HG02623 (cell line): Measurements from ENCODE around the gene CD7.
"Not testable (repeated sequence)": the region's sequence is repeated elsewhere in the genome, so short reads cannot be mapped to it uniquely, and the experiment has no call there.

Source experiments
- ATAC-seq: cut with Tn5 transposase; IDR thresholded peaks from one replicate; pipeline ENCODE4 v1.9.1; 2021; ENCODE audit warnings: moderate library complexity; ENCODE audit not compliant: unreplicated experiment

The CD7 gene

DNA sequence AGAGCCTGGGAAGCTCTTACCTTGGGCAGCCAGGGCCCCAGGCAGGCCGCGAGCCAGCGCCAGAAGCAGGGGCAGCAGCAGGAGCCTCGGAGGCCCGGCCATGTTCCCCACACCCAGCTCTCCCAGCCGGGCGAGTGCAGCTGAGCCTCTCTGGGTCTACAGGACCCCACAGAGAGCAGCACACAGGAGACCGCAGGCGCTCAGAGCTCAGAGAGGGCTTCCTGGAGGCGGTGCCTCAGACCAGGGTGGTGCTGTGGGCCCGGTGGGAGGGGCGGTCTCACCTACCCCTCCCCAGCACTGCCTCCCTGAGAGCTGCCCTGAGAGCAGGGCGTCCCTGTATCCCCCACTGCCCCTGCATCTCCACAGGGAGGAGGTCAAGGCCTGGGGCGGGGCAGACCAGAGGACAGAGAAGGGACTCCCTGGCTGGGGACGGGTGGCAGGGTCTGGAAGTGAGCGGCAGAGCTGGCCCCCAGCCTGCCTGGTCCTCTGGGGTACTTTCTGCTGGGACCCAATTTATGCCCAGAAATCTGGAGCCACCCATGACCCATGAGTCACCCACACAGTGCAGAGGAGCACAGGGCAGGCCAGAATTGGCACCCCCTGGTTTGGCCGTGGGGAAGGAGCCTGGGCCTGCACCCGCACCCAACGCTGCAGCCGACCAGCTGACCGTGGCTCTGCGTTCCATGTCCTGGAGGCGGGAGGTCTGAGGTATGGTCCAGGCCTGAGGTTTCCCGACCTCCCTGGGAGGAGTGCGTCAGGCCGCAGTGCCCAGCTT is at the start of gene CD7:
CD7 (minus strand) TSS at position 215 of the 775 bp plus-strand sequence; CDS start at position 102, 113 bp downstream.
- no peak for ATAC-seq

DNA sequence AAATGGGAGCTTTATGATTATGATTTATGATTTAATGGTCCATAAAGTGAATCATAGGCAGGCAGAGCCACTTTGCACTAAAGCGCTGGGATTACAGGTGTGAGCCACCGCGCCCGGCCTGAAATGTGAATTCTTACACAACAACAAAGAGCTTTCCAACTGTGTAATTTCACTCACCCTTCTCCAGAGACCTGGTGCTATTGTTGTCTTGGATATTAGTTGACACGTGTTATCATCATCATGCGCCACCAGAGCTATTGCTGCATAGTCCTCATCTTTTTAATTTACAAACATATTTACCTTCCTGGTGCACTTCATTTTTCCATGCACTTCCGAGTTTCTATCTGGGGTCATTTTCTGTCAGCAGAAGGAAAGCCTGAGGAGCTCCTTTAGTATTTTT is 49.3 kb upstream of the CD7 start:
- no peak for ATAC-seq

DNA sequence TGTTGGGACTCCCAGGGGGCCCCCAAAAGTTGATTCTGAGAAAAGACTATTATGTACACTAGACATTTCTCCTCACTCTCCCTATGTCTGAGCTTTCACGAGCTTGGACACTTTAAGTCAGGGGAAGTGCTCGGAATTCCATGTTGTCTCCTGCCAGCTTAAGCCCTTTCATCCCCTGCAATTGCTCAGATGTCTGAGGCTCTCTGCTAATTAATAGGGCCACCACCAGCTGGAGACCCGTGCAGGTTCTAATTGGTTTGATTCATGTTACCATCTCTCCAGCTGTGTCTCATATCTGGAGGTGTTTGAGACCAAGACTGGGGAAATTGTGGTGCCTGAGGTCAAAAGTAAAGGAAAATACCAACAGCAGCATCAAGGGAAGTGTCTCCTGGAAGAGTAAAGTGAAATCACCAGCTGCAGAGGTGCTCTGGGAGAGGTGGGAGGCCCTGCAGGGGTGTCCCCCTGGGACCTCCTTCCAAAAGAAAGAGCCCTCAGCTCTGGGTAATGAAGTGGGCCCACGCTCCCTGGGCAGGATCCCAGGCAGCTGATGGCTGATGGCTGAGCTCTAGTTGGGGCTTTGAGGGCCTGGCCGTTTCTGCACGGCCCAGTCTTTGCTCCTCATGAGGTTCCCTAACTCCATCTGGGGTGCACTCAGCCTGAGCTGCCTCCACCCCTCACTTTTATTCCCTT is 48.3 kb upstream of the CD7 start:
- ATAC-seq, result no peak

DNA sequence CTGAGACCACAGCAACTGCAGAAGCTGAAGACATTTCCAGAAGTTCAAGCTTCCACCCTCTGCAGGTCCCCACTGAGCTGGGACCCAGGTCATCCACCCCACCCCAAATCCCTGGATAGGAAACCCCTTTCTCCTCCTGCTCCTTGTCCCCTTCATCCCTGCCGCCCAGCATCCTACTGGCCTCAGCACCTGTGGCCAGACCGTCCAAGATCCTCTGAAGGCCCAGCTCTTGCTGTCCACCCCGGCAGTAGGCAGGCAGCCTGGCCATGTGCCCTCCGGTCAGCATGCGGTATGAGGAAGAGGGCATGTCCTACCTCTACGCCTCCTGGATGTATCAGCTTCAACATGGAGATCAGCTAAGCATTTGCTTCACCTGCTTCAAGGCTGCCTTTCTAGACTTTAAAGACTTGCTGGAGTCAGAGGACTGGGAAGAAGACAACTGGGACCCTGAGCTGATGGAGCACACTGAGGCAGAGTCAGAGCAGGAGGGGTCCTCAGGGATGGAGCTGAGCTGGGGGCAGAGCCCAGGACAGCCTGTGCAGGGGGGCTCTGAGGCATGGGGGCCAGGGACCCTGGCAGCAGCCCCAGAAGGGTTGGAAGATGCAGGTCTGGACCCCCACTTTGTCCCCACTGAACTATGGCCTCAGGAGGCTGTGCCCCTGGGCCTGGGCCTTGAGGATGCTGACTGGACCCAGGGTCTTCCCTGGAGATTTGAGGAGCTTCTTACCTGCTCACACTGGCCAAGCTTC is 44.7 kb upstream of the CD7 start:
- ATAC-seq, result no peak

DNA sequence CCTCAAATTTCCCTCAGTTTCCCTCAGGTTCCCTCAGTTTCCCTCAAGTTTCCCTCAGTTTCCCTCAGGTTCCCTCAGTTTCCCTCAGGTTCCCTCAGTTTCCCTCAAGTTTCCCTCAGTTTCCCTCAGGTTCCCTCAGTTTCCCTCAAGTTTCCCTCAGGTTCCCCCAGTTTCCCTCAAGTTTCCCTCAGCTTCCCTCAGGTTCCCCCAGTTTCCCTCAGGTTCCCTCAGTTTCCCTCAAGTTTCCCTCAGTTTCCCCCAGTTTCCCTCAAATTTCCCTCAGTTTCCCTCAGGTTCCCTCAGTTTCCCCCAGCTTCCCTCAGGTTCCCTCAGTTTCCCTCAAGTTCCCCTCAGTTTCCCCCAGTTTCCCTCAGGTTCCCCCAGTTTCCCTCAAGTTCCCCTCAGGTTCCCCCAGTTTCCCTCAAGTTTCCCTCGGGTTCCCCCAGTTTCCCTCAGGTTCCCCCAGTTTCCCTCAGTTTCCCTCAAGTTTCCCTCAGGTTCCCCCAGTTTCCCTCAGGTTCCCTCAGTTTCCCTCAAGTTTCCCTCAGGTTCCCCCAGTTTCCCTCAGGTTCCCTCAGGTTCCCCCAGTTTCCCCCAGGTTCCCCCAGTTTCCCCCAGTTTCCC is 42.2 kb upstream of the CD7 start:
- not testable (repeated sequence) for ATAC-seq

DNA sequence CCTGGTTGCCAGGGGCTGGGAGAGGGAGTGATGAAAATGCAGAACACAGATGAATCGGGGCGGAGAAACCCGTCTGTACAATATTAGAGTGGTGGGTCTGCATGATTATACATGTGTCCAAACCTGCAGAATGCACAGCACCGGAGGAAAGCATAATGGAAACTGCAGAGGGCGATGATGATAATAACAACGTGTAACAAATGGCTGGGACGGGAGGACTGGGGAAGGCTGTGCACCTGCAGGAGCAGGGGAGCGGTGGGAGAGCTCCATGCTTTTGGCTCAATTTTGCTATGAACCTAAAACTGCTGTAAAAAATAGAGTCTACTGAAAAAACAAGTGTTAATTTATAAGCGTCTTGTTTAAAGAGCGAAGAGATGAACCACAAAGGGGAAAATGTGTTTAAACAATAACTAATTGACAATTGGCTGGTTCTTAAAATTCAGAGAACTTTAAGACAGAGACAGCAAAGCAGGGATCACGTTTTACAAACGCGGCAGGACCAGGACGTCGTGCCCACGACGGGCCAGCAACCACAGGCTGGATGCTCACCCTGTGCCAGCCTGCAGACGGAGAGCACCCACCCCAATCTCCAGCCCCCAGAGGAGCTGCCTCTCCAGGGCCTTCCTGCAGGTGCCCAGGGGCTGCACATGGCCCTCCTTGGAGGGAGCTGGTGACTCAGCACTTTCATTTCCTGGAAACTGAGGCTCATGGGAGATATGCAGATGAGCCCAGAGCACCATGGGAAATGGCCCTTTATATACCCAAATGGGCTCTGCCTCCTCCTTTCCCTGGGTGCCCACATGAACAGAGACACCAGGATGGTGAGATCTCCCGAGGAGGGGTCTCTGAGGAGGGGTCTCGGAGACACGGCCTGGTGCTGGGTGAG is 41.3 kb upstream of the CD7 start, which contains the start of gene TEX19:
TEX19 (plus strand) TSS at position 783 of the 886 bp plus-strand sequence. CDS start 2,904 bp downstream, outside the sequence.
- ATAC-seq, result no peak

DNA sequence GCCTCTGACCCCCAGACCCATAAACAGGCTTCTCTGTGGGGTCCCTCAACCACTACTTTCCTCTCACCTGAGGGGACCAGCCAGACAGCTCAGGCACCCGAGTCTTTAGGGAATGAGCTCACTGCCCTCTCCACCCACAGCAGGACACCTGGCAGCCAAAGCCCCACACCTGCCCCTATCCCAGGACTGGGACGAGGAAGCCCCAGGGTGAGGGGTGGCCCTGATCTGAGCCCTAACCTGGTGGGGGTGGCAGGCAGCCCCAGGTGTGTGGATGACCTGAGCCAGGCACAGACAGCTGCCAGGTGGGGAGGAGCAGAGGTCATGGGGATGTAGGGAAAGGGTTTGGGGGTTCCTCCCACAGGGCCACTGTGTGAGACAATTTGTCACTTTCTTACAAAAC is 40.0 kb upstream of the CD7 start:
- no peak for ATAC-seq

DNA sequence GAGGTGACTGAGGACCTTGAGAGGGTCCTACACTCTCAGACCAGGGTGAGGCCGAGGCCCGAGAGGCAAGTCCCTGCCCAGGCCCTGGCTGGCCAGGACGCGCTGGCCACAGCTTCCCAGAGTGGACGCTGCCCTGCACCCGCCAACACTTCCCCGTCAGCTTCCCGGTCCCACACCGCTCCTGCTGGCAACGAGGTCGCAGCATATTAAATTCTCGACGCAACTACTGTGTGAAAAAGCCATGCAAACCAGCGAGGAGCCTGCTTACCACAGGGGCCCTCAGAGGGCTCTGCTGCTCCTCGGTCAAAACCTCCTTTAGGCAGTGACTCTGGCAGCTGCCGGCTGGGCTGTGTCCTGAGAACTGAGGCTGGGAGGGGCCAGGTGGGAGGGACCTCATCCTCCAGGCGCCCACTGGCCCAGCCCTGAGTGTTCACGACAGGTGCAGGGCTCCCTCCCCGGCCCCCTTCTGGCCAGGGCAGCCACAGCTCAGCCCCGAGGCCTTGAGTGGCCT is 39.5 kb upstream of the CD7 start:
- no peak for ATAC-seq

DNA sequence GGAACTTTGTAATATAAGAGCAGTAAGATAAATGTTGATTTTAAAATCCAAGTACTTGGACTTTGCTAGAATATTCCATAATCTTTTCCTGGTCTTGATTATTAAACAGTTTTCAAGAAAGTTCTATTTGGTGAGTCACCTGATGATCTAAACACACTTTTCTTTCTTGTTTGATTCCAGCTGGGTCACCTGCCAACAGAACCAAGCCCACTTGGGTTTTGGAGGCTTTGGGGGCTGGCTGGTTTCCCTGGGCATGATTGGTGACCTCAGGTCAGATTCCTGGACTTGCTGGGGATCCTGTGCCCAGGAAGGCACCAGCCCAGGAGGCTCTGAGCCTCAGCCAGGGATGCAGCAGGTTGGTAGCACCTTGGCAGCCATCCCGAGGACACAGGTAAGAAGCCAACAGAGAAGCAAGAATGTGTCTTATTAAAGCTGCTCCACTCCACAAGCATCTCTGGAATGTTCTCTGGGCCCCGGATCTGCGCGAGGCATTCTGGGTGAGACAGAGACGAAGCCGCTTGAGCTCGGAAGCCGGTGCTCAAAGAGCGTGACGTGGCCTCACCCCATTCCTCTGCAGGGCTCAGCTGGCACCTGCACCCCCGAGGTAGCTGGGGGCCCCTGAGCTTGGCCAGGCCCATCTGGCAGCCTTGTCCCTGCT is 38.5 kb upstream of the CD7 start:
- ATAC-seq, result no peak

DNA sequence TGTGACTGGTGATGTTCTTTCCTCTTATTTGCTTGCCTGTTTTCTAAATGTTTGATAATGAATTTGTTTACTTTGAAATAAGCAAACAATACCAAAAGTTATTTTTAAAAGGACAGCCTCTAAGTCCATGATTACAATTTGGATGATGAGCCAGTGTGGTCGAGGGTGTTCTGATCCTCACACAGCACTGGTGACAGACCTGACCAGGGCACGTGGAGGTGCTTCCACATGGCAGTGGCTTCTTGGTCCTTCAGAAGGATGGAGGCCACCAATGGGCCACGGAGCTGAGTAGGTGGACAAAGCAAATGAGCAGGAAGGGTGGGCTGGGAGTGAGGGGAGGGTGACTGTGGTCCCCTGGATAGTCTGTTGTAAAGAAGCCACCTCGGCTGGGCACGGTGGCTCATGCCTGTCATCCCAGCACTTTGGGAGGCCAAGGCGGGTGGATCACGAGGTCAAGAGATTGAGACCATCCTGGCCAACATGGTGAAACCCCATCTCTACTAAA is 37.4 kb upstream of the CD7 start:
- no peak for ATAC-seq

DNA sequence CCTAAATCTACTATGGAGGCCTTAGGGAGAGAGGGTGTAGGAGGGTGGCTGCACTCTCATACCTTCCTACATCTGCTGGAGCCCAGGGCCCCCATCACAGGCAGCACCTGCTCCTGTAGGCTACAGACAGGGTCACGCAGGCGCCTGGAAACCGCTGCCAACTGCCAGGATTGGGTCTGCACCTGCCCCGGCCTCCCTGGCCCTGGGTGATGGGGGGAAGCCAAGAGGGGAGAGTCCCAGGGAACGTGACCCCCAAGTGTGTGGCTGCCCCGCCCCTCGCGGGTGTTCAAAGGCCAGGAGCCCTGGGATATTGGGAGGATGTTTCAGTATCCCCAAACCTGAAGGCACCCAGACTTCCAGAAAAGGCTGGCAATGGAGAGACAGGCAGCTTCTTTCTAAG is 36.1 kb upstream of the CD7 start:
- ATAC-seq, result no peak

DNA sequence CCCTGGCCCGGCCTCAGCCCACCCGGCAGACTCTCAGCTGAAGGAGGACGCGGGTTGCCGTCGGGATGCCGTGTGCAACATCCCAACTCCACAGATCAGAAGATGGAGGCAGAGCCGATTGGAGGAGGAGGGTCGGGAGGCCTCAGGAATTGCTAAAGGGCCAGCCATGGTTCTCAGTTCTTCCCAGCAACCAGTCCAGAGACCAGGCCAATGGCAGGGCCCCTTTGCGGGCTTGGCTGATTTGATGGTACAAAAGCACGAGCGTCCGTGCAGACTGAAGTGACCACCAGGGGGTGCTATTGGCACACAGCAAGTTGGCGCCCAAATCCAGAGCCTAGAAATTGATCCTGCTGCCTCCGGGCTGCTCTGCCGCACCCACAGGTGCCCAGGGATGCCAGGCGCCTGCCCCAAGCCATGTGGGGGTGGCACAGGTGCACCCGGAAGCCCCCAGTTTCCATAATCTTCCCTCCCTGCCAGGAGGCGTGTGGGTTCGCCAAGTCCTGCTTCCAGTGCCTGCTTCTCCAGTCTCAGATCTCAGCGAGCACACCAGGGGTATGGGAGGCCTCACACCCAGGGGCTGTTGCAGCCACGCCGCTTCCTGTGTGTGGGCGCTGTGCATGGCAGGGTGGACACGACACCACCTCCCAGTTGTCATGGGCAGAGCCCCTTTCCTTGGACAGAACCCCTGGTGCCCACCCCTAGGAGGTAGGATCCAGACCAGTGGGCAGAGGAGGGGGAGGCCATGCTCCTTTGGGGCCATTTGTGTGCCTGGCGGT is 34.5 kb upstream of the CD7 start:
- peak; percentile 54 for ATAC-seq

DNA sequence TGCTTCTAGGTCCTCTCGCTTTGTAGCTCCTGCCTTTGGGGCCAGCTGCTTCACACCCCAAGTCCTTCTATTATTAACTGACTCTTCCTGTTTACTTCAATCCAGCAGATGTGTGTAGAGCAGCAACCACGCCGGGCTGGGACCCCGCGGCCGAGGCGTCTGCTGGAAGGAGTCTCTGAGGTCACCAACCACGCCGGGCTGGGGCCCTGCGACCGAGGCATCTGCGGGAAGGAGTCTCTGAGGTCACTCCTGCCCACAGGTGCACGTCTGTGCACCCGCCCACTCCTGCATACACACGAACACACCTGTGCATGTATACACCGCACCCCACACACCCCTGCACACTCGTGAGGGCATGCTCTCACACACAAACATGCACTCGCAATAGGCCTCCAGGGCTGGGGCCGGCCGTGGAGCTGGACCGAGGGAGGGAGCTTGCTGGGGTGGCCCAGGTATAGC is 33.9 kb upstream of the CD7 start:
- ATAC-seq, result no peak

DNA sequence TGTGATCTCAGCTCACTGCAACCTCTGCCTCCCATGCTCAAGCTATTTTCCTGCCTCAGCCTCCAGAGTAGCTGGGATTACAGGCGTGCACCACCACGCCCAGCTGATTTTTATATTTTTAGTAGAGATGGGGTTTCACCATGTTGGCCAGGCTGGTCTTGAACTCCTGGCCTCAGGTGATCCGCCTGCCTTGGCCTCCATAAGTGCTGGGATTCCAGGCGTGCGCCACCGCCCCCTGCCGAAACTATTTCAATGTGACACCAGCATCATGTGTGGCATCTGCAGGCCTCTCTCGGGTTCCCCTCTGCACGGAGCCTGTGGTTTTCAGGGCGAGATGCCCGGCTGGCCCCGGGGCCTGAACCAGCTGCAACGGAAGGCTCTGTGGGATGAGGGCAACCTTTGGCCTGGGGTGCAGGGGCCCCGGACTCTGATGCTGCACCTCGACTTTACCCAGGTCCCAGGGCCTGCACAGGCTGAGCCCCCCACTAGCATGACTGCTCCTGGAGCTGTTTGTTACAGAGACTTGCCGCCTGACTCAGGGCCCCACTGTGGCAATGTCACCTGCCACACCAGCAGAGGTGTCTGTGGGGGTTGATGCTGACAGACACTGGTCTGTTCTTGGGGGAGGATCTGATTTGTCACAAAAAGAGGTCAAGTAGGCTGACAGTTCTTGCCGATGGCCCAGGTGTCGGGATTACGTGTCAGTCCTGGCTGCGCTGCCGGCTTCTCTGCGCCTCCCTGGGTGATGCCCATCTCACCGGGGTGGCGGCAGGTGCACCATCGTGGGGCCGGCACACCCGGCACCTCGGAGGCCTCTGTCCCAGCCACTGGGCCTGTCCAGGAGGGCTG is 33.0 kb upstream of the CD7 start:
- ATAC-seq, result no peak

DNA sequence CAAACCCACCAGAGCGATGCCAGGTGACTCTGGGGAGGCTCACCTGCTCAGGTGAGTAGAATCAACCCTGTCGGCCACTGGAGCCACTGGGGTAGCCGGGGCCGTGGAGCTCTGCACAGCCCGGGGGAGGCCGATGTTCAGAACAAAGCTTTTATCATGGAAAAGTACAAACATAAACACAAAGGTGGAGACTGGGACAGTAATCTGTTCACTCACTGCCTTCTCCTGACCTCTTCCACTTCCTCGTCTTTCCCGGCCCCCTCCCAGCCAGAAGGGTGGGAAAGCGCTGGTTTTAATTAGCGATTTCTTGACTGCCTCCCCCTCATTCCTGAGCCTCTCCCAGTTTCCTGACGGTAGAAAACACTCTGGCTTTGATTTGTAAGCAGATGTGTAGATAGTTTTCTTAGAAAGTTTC is 31.9 kb upstream of the CD7 start:
- no peak for ATAC-seq

DNA sequence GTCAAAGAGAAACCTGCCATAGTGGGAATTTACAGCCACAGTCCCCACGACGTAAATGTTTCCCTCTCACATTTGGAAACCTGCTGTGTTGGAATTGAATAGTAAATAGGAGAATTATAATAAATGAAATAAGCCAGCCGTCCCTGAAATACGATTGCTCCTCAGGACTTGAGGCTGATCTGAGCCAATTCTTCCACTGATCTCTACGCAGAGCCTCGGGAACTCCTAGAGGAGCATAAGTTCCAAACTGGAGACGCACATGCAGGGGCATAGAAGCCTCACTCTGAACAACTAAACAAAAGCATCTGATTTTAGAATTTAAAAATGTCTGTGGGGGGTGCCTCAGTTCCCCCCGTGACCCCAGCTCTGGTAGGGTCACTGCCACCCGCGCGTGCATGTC is 31.5 kb upstream of the CD7 start:
- no peak for ATAC-seq

DNA sequence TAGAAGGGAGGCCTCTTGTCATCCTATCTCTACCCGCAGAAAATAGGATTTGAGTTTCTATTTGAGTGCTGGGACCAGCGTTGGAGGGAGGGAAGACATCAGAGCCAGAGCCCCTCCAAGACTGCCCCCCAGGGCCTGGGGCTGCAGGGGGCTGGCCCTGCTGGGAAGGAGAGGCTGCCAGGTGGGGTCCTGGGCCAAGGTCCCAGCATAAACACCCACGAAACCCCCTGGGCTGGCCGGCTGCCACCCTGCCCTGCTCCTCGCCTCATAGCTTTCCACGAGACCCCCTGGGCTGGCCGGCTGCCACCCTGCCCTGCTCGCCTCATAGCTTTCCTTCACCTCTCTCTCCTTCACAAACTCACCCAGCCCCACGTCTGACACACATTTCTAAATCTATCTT is 31.0 kb upstream of the CD7 start:
- no peak for ATAC-seq
